ENCODE results near the gene FBXO36.
"Not testable (repeated sequence)": the region's sequence is repeated elsewhere in the genome, so short reads cannot be mapped to it uniquely, and the experiment has no call there.

Gene FBXO36

DNA sequence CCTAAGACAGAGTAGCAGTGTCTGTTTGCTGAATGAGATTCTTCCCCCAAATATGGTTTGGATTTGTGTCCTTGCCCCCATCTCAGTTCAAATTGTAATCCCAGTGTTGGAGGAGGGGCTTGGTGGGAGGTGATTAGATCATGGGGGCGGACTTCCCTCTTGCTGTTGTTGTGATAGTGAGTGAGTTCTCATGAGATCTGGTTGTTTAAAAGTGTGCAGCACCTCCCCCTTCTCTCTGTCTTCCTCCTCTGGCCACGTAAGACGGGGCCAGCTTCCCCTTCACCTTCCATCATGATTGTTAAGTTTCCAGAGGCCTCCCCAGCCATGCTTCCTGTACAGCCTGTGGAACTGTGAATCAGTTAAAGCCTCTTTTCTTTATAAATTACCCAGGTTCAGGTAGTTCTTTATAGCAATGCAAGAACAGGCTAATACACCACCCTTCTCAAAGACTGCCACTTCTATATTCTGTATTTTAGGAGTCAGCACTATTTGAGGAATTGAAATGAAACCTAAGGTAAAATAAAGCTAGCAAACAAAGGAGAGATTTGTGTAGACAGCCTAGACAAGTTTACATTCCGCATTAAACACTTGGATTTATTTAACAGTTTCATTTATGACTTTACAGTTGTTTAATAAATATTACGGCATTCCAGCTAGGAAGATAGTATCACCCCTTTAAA, 21.6 kb downstream of the FBXO36 start:
- FAIRE-seq, result no peak
- TF ChIP-seq, protein P1, sequence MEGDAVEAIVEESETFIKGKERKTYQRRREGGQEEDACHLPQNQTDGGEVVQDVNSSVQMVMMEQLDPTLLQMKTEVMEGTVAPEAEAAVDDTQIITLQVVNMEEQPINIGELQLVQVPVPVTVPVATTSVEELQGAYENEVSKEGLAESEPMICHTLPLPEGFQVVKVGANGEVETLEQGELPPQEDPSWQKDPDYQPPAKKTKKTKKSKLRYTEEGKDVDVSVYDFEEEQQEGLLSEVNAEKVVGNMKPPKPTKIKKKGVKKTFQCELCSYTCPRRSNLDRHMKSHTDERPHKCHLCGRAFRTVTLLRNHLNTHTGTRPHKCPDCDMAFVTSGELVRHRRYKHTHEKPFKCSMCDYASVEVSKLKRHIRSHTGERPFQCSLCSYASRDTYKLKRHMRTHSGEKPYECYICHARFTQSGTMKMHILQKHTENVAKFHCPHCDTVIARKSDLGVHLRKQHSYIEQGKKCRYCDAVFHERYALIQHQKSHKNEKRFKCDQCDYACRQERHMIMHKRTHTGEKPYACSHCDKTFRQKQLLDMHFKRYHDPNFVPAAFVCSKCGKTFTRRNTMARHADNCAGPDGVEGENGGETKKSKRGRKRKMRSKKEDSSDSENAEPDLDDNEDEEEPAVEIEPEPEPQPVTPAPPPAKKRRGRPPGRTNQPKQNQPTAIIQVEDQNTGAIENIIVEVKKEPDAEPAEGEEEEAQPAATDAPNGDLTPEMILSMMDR (IDR thresholded peaks at IDR 0.05; ENCODE audit: insufficient read depth, missing control alignments), result no peak
- no peak for DNase-seq (ENCODE audit: insufficient read length, low spot score)

DNA sequence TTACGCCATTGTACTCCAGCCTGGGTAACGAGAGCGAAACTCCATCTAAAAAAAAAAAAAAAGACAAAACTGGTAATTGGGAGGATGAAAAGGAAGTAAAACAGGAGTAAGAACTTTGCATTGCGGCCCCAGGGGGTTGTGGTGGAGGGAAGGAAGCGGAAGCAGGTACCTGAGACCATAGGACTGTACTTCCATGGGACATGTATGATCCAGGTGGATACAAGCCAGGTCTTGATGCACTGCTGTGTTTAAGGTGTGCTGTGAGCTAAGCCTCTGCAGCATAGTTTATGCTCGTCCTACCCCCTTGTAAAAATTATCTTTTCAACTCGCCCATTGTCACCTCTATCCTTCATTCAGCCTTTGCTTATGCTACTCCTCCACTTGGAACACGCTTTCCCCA, 23.7 kb downstream of the FBXO36 start:
- DNase-seq (ENCODE audit: insufficient read length, low spot score), result no peak
- FAIRE-seq, result no peak
- TF ChIP-seq, protein P1 (IDR thresholded peaks at IDR 0.05; ENCODE audit: insufficient read depth, missing control alignments), result no peak

DNA sequence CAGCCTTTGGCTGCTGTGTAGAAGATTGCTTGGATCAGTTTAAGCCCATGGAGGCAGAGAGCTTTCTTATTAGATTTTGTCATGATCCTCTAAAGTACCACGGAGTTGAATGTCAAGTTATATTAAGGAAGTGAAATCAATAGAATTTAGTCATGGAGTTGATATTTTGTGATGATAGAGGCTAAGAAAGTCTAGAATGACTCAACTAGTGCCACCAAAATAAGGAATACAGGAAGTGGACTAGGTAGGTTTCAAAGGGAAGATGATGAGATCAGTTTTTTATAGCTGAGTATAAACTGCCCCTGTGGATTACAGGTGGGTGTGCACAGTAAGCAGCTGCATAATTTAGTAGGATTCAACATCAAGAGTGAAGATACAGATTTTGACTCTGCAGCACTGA, 25.2 kb downstream of the FBXO36 start:
- no peak for DNase-seq (ENCODE audit: insufficient read length, low spot score)
- FAIRE-seq, result no peak
- TF ChIP-seq, protein P1 (IDR thresholded peaks at IDR 0.05; ENCODE audit: insufficient read depth, missing control alignments), result no peak

DNA sequence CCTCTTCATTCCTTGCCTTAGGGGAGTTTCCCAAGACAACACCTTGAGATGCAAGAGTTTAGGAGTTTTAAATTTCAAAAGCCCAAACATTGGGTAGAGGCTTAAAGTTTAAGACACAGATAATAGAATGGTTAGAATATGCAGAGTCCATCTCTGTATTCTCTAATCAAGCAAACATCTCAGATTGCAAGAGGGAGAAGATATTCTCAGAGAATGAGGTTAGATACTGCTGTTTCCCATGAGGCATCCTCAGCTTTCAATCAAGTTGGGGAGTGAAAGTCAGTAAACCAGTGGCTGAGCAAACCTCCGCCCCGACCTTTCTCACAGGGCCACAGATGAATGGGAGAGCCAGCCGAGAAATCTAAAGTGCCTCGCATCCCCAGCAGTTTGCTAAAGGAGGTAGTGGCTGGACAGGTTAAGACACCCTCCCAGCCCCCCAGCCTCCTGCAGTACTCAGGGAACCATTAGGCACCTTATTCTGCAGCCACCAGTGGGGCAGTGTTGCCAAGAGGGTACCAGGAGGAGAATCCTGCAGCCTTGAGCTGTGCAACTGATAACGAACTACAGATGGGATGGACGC, 30.0 kb downstream of the FBXO36 start:
- no peak for DNase-seq (ENCODE audit: insufficient read length, low spot score)
- FAIRE-seq, result no peak

DNA sequence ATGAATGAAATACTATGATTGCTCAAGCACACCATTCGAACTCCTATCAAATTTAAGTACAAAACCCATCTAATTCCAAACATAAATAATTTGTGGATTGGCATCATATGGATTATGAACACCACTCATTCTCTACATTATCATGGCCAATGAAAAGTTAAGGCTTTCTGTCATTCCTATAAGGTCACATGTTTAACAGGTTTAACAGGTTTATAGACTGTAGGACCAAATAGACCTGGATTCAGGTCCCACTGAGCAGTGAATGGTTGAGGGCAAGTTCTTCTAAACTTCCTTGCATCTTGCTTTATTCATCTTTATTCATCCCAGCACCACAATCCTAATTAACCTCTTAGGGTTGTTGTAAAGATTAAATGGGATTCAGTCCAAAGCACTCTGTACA, 33.4 kb downstream of the FBXO36 start:
- no peak for DNase-seq (ENCODE audit: insufficient read length, low spot score)
- TF ChIP-seq, protein P1 (IDR thresholded peaks at IDR 0.05; ENCODE audit: insufficient read depth, missing control alignments), result no peak
- no peak for FAIRE-seq

More for the DNA sequence above, 30.0 kb downstream of the FBXO36 start:
- TF ChIP-seq, protein P1 (IDR thresholded peaks at IDR 0.05; ENCODE audit: insufficient read depth, missing control alignments), result no peak

DNA sequence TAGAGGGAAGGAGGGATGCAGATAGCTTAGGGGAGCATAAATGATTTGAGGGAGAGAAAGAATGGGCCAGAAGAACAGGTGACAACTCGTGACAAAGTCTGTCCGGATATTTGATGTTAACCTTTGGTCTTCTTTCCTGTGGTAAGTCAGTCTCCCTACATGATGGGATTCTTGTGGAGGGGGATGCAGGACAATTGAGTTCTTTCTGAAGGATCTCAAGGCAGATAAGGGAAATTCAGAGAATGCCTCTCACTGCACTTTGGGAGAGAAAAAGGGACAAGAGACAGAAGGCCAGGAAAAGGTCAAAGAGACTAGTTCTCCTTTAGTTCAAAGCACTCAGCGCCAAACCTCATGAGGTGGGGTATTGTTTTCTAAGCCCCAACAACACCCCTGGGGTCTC, 34.2 kb downstream of the FBXO36 start:
- TF ChIP-seq, protein P1 (IDR thresholded peaks at IDR 0.05; ENCODE audit: insufficient read depth, missing control alignments), result no peak
- no peak for DNase-seq (ENCODE audit: insufficient read length, low spot score)
- FAIRE-seq, result no peak

DNA sequence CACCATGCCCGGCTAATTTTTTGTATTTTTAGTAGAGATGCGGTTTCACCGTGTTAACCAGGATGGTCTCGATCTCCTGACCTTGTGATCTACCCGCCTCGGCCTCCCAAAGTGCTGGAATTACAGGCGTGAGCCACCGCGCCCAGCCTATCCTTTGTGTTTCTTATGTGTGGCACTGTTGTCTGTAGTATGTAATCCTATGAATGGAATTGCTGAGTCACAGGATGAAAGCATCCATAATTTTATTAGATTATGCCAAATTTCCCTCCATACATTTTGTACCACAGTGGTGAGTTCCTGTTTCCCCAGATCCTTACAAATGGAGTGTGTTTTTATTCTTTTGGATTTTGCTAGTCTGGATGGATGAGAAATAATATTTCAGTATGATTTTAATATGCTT, 41.3 kb downstream of the FBXO36 start:
- DNase-seq (ENCODE audit: insufficient read length, low spot score); FAIRE-seq: not testable (repeated sequence)

Data from D721Med (cell line).